ENCODE data around the gene OR52W1. TPM values are rescaled to one million over a fixed set of nuclear protein-coding genes. Genes with fewer than 3 reads are reported as not detected.

OR52W1 gene
- total and polyA plus RNA-seq, 4 donors, result not detected

DNA sequence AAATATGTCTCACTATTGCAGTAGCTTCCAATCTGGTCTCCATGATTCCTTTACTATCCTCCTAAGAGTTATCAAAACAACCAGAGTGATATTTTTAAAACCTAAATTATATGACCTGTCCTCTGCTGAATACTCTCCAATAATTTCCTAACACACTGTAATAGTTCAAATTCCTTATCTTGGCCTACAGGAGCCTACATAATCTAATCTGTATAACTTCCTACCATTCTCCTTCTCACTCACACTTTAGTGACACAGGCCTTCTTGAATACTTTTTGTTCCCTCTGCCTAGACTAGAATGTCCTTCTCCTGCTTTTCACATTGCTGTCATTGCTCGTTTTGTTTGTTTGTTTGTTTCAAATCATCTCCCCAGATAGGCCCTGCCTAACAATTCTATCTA, 26.0 kb downstream of the OR52W1 start:
- no peaks in the 10 kb centered on the region for H3K27me3 ChIP-seq (ENCODE audit: control insufficient read depth in 4 of 4, insufficient read depth in 4 of 4, low read length in 3 of 4)
- 58% methylated on average over 1 of the region's 1 CpG for WGBS
- no peaks in the 10 kb centered on the region for H3K9me3 ChIP-seq (ENCODE audit: control insufficient read depth in 4 of 4, low read length in 3 of 4)
- H3K36me3 ChIP-seq (ENCODE audit: control insufficient read depth in 4 of 4, insufficient read depth in 3 of 4, low read depth in 1 of 4, low read length in 3 of 4), result peaks cover 8 to 41% (median 28%) of the 10 kb centered on the region in 4 donors
- no peak for DNase-seq (ENCODE audit: low spot score)
- peaks cover 4 to 29% (median 12%) of the 10 kb centered on the region in 4 donors for H3K4me1 ChIP-seq (ENCODE audit: control insufficient read depth in 4 of 4, insufficient read depth in 4 of 4, low read length in 3 of 4)
- H3K9ac ChIP-seq (ENCODE audit: low read depth in 1 of 2, low read length in 2 of 2), result no peak overlapping the region
- TF ChIP-seq EGR1 (IDR thresholded peaks at IDR 0.05; ENCODE audit: low read depth in 2 of 2) (no peak), TAF1 (conservative IDR thresholded peaks at IDR 0.05) (no peak), FOXA2 (IDR thresholded peaks at IDR 0.05) (no peak)
- H3K4me3 ChIP-seq (ENCODE audit: low read depth in 1 of 3, low read length in 3 of 3), result no peak overlapping the region
- H3K27ac ChIP-seq (ENCODE audit: low read depth in 1 of 2, low read length in 2 of 2), result no peak overlapping the region

DNA sequence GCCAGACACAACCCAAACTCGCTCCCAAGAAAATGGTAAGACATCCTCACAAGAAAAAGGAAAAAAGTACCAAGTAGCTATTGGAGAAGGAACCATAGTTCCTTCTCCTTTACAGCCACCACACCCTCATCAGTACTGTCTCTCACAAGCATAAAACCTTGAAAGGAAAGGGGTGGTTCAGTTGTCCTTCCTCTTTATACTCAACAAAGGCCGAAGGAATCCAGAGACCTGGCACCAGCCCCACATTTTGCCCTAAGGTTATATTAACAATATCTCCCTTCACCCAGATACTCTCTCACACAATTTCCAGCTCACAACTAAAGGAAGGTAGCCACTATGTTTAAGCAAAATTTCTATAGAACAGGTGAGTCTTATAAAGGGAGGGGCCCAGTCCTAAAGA, 26.9 kb downstream of the OR52W1 start:
- Histone ChIP-seq H3K9me3 (ENCODE audit: control insufficient read depth in 4 of 4, low read length in 3 of 4) (no peaks in the 10 kb centered on the region), H3K9ac (ENCODE audit: low read depth in 1 of 2, low read length in 2 of 2) (no peak overlapping the region), H3K36me3 (ENCODE audit: control insufficient read depth in 4 of 4, insufficient read depth in 3 of 4, low read depth in 1 of 4, low read length in 3 of 4) (peaks cover 8 to 34% (median 24%) of the 10 kb centered on the region in 4 donors), H3K27ac (ENCODE audit: low read depth in 1 of 2, low read length in 2 of 2) (no peak overlapping the region), H3K4me1 (ENCODE audit: control insufficient read depth in 4 of 4, insufficient read depth in 4 of 4, low read length in 3 of 4) (peaks cover 6 to 36% (median 20%) of the 10 kb centered on the region in 4 donors), H3K27me3 (ENCODE audit: control insufficient read depth in 4 of 4, insufficient read depth in 4 of 4, low read length in 3 of 4) (no peaks in the 10 kb centered on the region), H3K4me3 (ENCODE audit: low read depth in 1 of 3, low read length in 3 of 3) (no peak overlapping the region)
- TF ChIP-seq, protein P1, sequence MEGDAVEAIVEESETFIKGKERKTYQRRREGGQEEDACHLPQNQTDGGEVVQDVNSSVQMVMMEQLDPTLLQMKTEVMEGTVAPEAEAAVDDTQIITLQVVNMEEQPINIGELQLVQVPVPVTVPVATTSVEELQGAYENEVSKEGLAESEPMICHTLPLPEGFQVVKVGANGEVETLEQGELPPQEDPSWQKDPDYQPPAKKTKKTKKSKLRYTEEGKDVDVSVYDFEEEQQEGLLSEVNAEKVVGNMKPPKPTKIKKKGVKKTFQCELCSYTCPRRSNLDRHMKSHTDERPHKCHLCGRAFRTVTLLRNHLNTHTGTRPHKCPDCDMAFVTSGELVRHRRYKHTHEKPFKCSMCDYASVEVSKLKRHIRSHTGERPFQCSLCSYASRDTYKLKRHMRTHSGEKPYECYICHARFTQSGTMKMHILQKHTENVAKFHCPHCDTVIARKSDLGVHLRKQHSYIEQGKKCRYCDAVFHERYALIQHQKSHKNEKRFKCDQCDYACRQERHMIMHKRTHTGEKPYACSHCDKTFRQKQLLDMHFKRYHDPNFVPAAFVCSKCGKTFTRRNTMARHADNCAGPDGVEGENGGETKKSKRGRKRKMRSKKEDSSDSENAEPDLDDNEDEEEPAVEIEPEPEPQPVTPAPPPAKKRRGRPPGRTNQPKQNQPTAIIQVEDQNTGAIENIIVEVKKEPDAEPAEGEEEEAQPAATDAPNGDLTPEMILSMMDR (IDR thresholded peaks at IDR 0.05; ENCODE audit: low read depth, low read length, missing input control), result no peak
- TF ChIP-seq GABPA (IDR thresholded peaks at IDR 0.05 in 1 of 2, conservative IDR thresholded peaks at IDR 0.05 in 1 of 2) (no peak), FOXA1 (IDR thresholded peaks at IDR 0.05) (no peak), FOXA2 (IDR thresholded peaks at IDR 0.05) (no peak), RAD21 (IDR thresholded peaks at IDR 0.05) (no peak), TAF1 (conservative IDR thresholded peaks at IDR 0.05) (no peak), JUND (IDR thresholded peaks at IDR 0.05) (no peak), HNF4A (conservative IDR thresholded peaks at IDR 0.05) (no peak), RXRA (IDR thresholded peaks at IDR 0.05) (no peak), SP1 (IDR thresholded peaks at IDR 0.05) (no peak), EGR1 (IDR thresholded peaks at IDR 0.05; ENCODE audit: low read depth in 2 of 2) (no peak), HNF4G (IDR thresholded peaks at IDR 0.05) (no peak), NR2F2 (IDR thresholded peaks at IDR 0.05) (no peak), YY1 (IDR thresholded peaks at IDR 0.05) (no peak)
- TF ChIP-seq, protein P2, sequence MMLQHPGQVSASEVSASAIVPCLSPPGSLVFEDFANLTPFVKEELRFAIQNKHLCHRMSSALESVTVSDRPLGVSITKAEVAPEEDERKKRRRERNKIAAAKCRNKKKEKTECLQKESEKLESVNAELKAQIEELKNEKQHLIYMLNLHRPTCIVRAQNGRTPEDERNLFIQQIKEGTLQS (IDR thresholded peaks at IDR 0.05), result no peak
- TF ChIP-seq, protein P3, sequence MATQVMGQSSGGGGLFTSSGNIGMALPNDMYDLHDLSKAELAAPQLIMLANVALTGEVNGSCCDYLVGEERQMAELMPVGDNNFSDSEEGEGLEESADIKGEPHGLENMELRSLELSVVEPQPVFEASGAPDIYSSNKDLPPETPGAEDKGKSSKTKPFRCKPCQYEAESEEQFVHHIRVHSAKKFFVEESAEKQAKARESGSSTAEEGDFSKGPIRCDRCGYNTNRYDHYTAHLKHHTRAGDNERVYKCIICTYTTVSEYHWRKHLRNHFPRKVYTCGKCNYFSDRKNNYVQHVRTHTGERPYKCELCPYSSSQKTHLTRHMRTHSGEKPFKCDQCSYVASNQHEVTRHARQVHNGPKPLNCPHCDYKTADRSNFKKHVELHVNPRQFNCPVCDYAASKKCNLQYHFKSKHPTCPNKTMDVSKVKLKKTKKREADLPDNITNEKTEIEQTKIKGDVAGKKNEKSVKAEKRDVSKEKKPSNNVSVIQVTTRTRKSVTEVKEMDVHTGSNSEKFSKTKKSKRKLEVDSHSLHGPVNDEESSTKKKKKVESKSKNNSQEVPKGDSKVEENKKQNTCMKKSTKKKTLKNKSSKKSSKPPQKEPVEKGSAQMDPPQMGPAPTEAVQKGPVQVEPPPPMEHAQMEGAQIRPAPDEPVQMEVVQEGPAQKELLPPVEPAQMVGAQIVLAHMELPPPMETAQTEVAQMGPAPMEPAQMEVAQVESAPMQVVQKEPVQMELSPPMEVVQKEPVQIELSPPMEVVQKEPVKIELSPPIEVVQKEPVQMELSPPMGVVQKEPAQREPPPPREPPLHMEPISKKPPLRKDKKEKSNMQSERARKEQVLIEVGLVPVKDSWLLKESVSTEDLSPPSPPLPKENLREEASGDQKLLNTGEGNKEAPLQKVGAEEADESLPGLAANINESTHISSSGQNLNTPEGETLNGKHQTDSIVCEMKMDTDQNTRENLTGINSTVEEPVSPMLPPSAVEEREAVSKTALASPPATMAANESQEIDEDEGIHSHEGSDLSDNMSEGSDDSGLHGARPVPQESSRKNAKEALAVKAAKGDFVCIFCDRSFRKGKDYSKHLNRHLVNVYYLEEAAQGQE (IDR thresholded peaks at IDR 0.05), result no peak
- TF ChIP-seq, protein P4, sequence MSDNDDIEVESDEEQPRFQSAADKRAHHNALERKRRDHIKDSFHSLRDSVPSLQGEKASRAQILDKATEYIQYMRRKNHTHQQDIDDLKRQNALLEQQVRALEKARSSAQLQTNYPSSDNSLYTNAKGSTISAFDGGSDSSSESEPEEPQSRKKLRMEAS (IDR thresholded peaks at IDR 0.05), result no peak
- TF ChIP-seq, protein P5, sequence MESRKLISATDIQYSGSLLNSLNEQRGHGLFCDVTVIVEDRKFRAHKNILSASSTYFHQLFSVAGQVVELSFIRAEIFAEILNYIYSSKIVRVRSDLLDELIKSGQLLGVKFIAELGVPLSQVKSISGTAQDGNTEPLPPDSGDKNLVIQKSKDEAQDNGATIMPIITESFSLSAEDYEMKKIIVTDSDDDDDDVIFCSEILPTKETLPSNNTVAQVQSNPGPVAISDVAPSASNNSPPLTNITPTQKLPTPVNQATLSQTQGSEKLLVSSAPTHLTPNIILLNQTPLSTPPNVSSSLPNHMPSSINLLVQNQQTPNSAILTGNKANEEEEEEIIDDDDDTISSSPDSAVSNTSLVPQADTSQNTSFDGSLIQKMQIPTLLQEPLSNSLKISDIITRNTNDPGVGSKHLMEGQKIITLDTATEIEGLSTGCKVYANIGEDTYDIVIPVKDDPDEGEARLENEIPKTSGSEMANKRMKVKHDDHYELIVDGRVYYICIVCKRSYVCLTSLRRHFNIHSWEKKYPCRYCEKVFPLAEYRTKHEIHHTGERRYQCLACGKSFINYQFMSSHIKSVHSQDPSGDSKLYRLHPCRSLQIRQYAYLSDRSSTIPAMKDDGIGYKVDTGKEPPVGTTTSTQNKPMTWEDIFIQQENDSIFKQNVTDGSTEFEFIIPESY (IDR thresholded peaks at IDR 0.05), result no peak
- DNase-seq (ENCODE audit: low spot score), result no peak
- 73% methylated on average over 2 of the region's 2 CpGs for WGBS

All from liver (tissue), 9 donors.